GM19452 (cell line): Measurements from ENCODE around the gene HMG20B.
"Not testable (repeated sequence)": the region's sequence is repeated elsewhere in the genome, so short reads cannot be mapped to it uniquely, and the experiment has no call there.

Source experiments
- ATAC-seq: cut with Tn5 transposase; IDR thresholded peaks from one replicate; pipeline ENCODE4 v1.9.1; 2021; ENCODE audit not compliant: unreplicated experiment

Gene HMG20B

GRCh38 chr19:3580156-3580934 is 7.6 kb downstream of the HMG20B start:
- no peak for ATAC-seq

- ATAC-seq = not testable (repeated sequence)
Observed at GRCh38 chr19:3581792-3582191, 9.0 kb downstream of the HMG20B start.

GRCh38 chr19:3584036-3584802 is 11.5 kb downstream of the HMG20B start:
- ATAC-seq = not testable (repeated sequence)

GRCh38 chr19:3585301-3586126 is 12.8 kb downstream of the HMG20B start, which contains the start of gene GIPC3:
Gene GIPC3 (plus strand): TSS chr19:3585478. CDS start chr19:3585598, 120 bp downstream.
- no peak for ATAC-seq

- ATAC-seq = no peak
Observed at GRCh38 chr19:3586127-3586626, 13.4 kb downstream of the HMG20B start.

GRCh38 chr19:3586707-3587346 is 14.1 kb downstream of the HMG20B start:
- no peak for ATAC-seq

GRCh38 chr19:3589439-3589838 is 16.7 kb downstream of the HMG20B start:
- ATAC-seq = no peak

GRCh38 chr19:3589949-3590348 is 17.2 kb downstream of the HMG20B start:
- ATAC-seq = no peak

- ATAC-seq = no peak
Observed at GRCh38 chr19:3590991-3591659, 18.4 kb downstream of the HMG20B start.

GRCh38 chr19:3591876-3592613 is 19.3 kb downstream of the HMG20B start:
- ATAC-seq = no peak

- no peak for ATAC-seq
Observed at GRCh38 chr19:3593156-3593555, 20.4 kb downstream of the HMG20B start.

- ATAC-seq = no peak
Observed at GRCh38 chr19:3595521-3596061, 22.8 kb downstream of the HMG20B start.

GRCh38 chr19:3599776-3600187 is 27.0 kb downstream of the HMG20B start:
- ATAC-seq = no peak

GRCh38 chr19:3601021-3601420 is 28.3 kb downstream of the HMG20B start:
- no peak for ATAC-seq

- no peak for ATAC-seq
Observed at GRCh38 chr19:3603121-3603811, 30.5 kb downstream of the HMG20B start.

GRCh38 chr19:3604227-3604986 is 31.7 kb downstream of the HMG20B start:
- ATAC-seq = no peak

GRCh38 chr19:3604987-3605343 is 32.2 kb downstream of the HMG20B start:
- ATAC-seq = no peak

- ATAC-seq = no peak
Observed at GRCh38 chr19:3605361-3605760, 32.6 kb downstream of the HMG20B start.
